HCT116 (cell line): Measurements from ENCODE around the gene ATG101. TPM values are rescaled to one million over a fixed set of nuclear protein-coding genes. Genes with fewer than 3 reads are reported as not detected.

Source experiments
- ATAC-seq: fragments of 200-7000 bp; cut with Tn5 transposase; 2 replicates; pipeline ENCODE4 v1.9.1; 2020; ENCODE audit warnings: mild to moderate bottlenecking, moderate library complexity
- BruUV-seq: library from RNA; stranded (reverse); fragments of 400-500 nt; replicated peaks from 2 replicates; lab custom pipeline; 2021; lab: Mats Ljungman, UMichigan
- CTCF ChIA-PET: fragments of 300-600 bp; sonication (Branson Sonifier 250); formaldehyde crosslinking; loops from one replicate; lab custom pipeline; 2021; ENCODE audit warnings: antibody characterized with exemption; lab: Charles Lee
- POLR2A ChIA-PET: fragments of 300-600, 350-600 bp; sonication (Branson Sonifier 250); formaldehyde crosslinking; loops from one replicate; lab custom pipeline; 2021; ENCODE audit warnings: antibody characterized with exemption; lab: Charles Lee
- RAD21 ChIA-PET, 2 experiments: fragments of 300-600 bp; sonication (Branson Sonifier 250); formaldehyde crosslinking; loops; one replicate each; lab custom pipeline; 2023; ENCODE audit warnings: low total read pairs in 2 of 2; ENCODE audit not compliant: uncharacterized antibody in 2 of 2, unreplicated experiment in 2 of 2, low non-redundant PET in 1 of 2; lab: Charles Lee
- DNase-seq: peaks from one replicate; pipeline ENCODE4 v3.0.0-alpha.2; 2010; ENCODE audit warnings: low read depth, low spot score
- H2AFZ ChIP-seq: fragments of 200-600 bp; shearing (Covaris generic), sonication (generic); 2 replicates; pipeline ENCODE4 v1.6.1; 2017; ENCODE audit warnings: low read depth, mixed run types, mixed read lengths, antibody characterized with exemption, low read length; ENCODE audit not compliant: poor library complexity, severe bottlenecking
- H3K27ac ChIP-seq: 2 replicates; pipeline ENCODE4 v1.5.1; 2012; ENCODE audit warnings: low read depth, low read length
- H3K27me3 ChIP-seq: fragments of 200-600 bp; sonication (generic); 2 replicates; pipeline ENCODE4 v1.6.1; 2016; ENCODE audit warnings: mixed run types, low read length, mixed read lengths; ENCODE audit not compliant: insufficient read depth
- H3K36me3 ChIP-seq, 2 experiments: fragments of 200-500 bp in 1 of 2; fragments of 200-600 bp in 1 of 2; sonication (Bioruptor generic) in 1 of 2; sonication (generic) in 1 of 2; 2 replicates each; pipeline versions ENCODE4 v1.5.1 to v1.6.1; 2014 to 2016; ENCODE audit warnings: low read length in 2 of 2, inconsistent platforms in 1 of 2, mixed read lengths in 1 of 2, mixed run types in 1 of 2; ENCODE audit not compliant: insufficient read depth in 2 of 2, control insufficient read depth in 1 of 2
- H3K4me1 ChIP-seq, 2 experiments: fragments of 200-600 bp in 1 of 2; sonication (generic) in 1 of 2; 2 replicates each; pipeline versions ENCODE4 v1.5.1 to v1.6.1; 2012 to 2017; ENCODE audit warnings: low read length in 2 of 2, inconsistent platforms in 1 of 2, mild to moderate bottlenecking in 1 of 2, mixed read lengths in 1 of 2, mixed run types in 1 of 2, moderate library complexity in 1 of 2; ENCODE audit not compliant: insufficient read depth in 2 of 2, control insufficient read depth in 1 of 2
- H3K4me2 ChIP-seq: fragments of 200-600 bp; sonication (generic); 2 replicates; pipeline ENCODE4 v1.6.1; 2017; ENCODE audit warnings: mixed run types, low read length, mixed read lengths
- H3K4me3 ChIP-seq, 2 experiments: fragments of 200-600 bp in 1 of 2; sonication (generic) in 1 of 2; replicated peaks in 1 of 2; 2 replicates each; pipeline ENCODE4 v1.5.1; 2011 to 2016; ENCODE audit warnings: low read length in 2 of 2, control low read depth in 1 of 2, low read depth in 1 of 2, mild to moderate bottlenecking in 1 of 2, mixed read lengths in 1 of 2, mixed run types in 1 of 2
- H3K79me2 ChIP-seq: fragments of 200-600 bp; sonication (generic); 2 replicates; pipeline ENCODE4 v1.6.1; 2017; ENCODE audit warnings: mild to moderate bottlenecking, mixed run types, low read length, moderate library complexity, mixed read lengths; ENCODE audit not compliant: insufficient read depth
- H3K9ac ChIP-seq: fragments of 200-600 bp; sonication (generic); 2 replicates; pipeline ENCODE4 v1.6.1; 2016; ENCODE audit warnings: low read length, mixed read lengths
- H3K9me2 ChIP-seq: fragments of 200-600 bp; sonication (generic), shearing (Covaris generic); 2 replicates; pipeline ENCODE4 v1.6.1; 2017; ENCODE audit warnings: mixed run types, mild to moderate bottlenecking, moderate library complexity; ENCODE audit not compliant: insufficient read depth
- H3K9me3 ChIP-seq, 2 experiments: fragments of 200-500 bp in 1 of 2; fragments of 200-600 bp in 1 of 2; sonication (Bioruptor generic) in 1 of 2; sonication (generic) in 1 of 2; 2 replicates each; pipeline ENCODE4 v1.6.1; 2014 to 2017; ENCODE audit warnings: low read length in 2 of 2, mixed read lengths in 2 of 2, inconsistent platforms in 1 of 2, low read depth in 1 of 2, mild to moderate bottlenecking in 1 of 2, mixed run types in 1 of 2, moderate library complexity in 1 of 2; ENCODE audit not compliant: control insufficient read depth in 1 of 2, insufficient read depth in 1 of 2
- H4K20me1 ChIP-seq: fragments of 200-600 bp; sonication (generic), shearing (Covaris generic); 2 replicates; pipeline ENCODE4 v1.6.1; 2017; ENCODE audit warnings: mixed run types, mild to moderate bottlenecking, moderate library complexity; ENCODE audit not compliant: insufficient read depth
- CBX3 ChIP-seq: IDR thresholded peaks from 2 replicates; pipeline ENCODE4 v1.6.1; 2012; ENCODE audit warnings: low read depth
- CTCF ChIP-seq, 3 experiments: fragments of 200-600 bp in 1 of 3; sonication (generic) in 1 of 3; IDR thresholded peaks in 2 of 3; conservative IDR thresholded peaks in 1 of 3; 2 replicates each; pipeline ENCODE4 v1.5.1; 2012 to 2017; ENCODE audit warnings: low read depth in 2 of 3, low read length in 2 of 3, antibody characterized with exemption in 1 of 3, borderline replicate concordance in 1 of 3, control low read depth in 1 of 3, mild to moderate bottlenecking in 1 of 3, mixed read lengths in 1 of 3, mixed run types in 1 of 3, moderate library complexity in 1 of 3; ENCODE audit not compliant: insufficient read depth in 1 of 3
- EGR1 ChIP-seq: IDR thresholded peaks from 2 replicates; pipeline ENCODE4 v1.6.1; 2012; ENCODE audit warnings: low read depth
- ELF1 ChIP-seq: IDR thresholded peaks from 2 replicates; pipeline ENCODE4 v1.6.1; 2012; ENCODE audit warnings: low read depth, borderline replicate concordance
- FOSL1 ChIP-seq: IDR thresholded peaks from 2 replicates; pipeline ENCODE4 v1.6.1; 2012; ENCODE audit warnings: low read depth
- JUND ChIP-seq: IDR thresholded peaks from 2 replicates; pipeline ENCODE4 v1.6.1; 2012
- POLR2AphosphoS5 ChIP-seq: IDR thresholded peaks from 2 replicates; pipeline ENCODE4 v1.6.1; 2011; ENCODE audit warnings: mild to moderate bottlenecking, low read depth, low read length, moderate library complexity
- RAD21 ChIP-seq: IDR thresholded peaks from 2 replicates; pipeline ENCODE4 v1.6.1; 2012; ENCODE audit warnings: low read depth, mild to moderate bottlenecking
- SP1 ChIP-seq: IDR thresholded peaks from 2 replicates; pipeline ENCODE4 v1.6.1; 2012; ENCODE audit warnings: low read depth
- TCF7L2 ChIP-seq: IDR thresholded peaks from 2 replicates; pipeline ENCODE4 v1.7.0; 2011; ENCODE audit warnings: borderline replicate concordance, inconsistent platforms; ENCODE audit not compliant: insufficient read depth, insufficient read length; ENCODE audit errors: extremely low read depth
- ZBTB33 ChIP-seq: IDR thresholded peaks from 2 replicates; pipeline ENCODE4 v1.6.1; 2011; ENCODE audit warnings: mild to moderate bottlenecking, low read length, moderate library complexity; ENCODE audit not compliant: insufficient replicate concordance; ENCODE audit errors: extremely low read depth
- ZNF274 ChIP-seq: fragments of 200-500 bp; sonication (Bioruptor generic); IDR thresholded peaks from 2 replicates; pipeline ENCODE4 v1.6.1; 2014; ENCODE audit warnings: mild to moderate bottlenecking, low read depth, low read length, inconsistent platforms
- intact Hi-C: fragments of 100-400 bp; cut with micrococcal nuclease; formaldehyde crosslinking; loops from 2 replicates; pipeline ENCODE4 v1.10.0; 2022
- total RNA-seq: library from RNA; stranded (reverse); gene quantifications from one replicate; pipeline ENCODE4 v1.2.1, GENCODE V29; 2021; ENCODE audit not compliant: unreplicated experiment

The ATG101 gene
- total RNA-seq, 1 experiment from 2014 or later = 49.2 TPM

GRCh38 chr12:52038447-52038846 lies 31.3 kb upstream of the ATG101 start (continued):
- TF ChIP-seq CBX3 (no peak), ZBTB33 (no peak)

GRCh38 chr12:52041035-52041434 lies 28.7 kb upstream of the ATG101 start:
- Histone ChIP-seq H3K4me1 (peaks cover 6 to 28% of the 10 kb centered on the region in 2 experiments), H3K79me2 (peaks cover 26% of the 10 kb centered on the region), H3K27me3 (no peaks in the 10 kb centered on the region), H2AFZ (no peak overlapping the region), H3K9me2 (no peaks in the 10 kb centered on the region), H3K4me3 (no peak overlapping the region), H3K27ac (no peak overlapping the region), H4K20me1 (no peaks in the 10 kb centered on the region), H3K4me2 (no peak overlapping the region), H3K9me3 (no peaks in the 10 kb centered on the region), H3K9ac (no peak overlapping the region)
- ChIA-PET CTCF (interaction anchor here (1.0 kb wide), 1 partner anchor 8 kb away, joined by 3 read pairs; no protein-coding TSS in a partner anchor), POLR2A (interaction anchor here (1.1 kb wide), 1 partner anchor 10 kb away, joined by 6 read pairs; the partner anchor contains the start of gene NR4A1), RAD21 (no interaction called here)
- intact Hi-C loops = no loop called here
- no peak for ATAC-seq
- no peak for TF ChIP-seq JUND
- no peak for TF ChIP-seq EGR1
- TF ChIP-seq FOSL1 = no peak
- no peak for TF ChIP-seq ZNF274
- TF ChIP-seq ELF1 = no peak
- no peak for TF ChIP-seq POLR2AphosphoS5
- no peak for TF ChIP-seq CTCF (IDR thresholded peaks at IDR 0.05 in 2 of 3, conservative IDR thresholded peaks at IDR 0.05 in 1 of 3; ENCODE audit: borderline replicate concordance in 1 of 3, insufficient read depth in 1 of 3, low read depth in 2 of 3, low read length in 2 of 3)
- TF ChIP-seq TCF7L2 = no peak
- TF ChIP-seq RAD21 = no peak
- no peak for TF ChIP-seq SP1
- no peak for TF ChIP-seq ZBTB33
- TF ChIP-seq, all 23 proteins: peak for 0
- H3K36me3 ChIP-seq = no peaks in the 10 kb centered on the region
- no TSS peak for BruUV-seq
- no peak for DNase-seq
